HepG2 (cell line): ENCODE data around the gene FLYWCH1. TPM values are rescaled to one million over a fixed set of nuclear protein-coding genes. Genes with fewer than 3 reads are reported as not detected.

Experiments
- ATF7-NPFF ChIP-seq: sonication (generic); formaldehyde crosslinking; IDR thresholded peaks from 2 replicates; pipeline ENCODE4 v1.8.1; 2023; ENCODE audit warnings: mild to moderate bottlenecking, low read depth, missing genetic modification reagents, moderate library complexity
- HOXA5 ChIP-seq: sonication (generic); formaldehyde crosslinking; IDR thresholded peaks from 2 replicates; pipeline ENCODE4 v1.4.0; 2020; ENCODE audit warnings: missing genetic modification reagents
- JDP2 ChIP-seq: sonication (generic); formaldehyde crosslinking; IDR thresholded peaks from 2 replicates; pipeline ENCODE4 v1.8.1; 2022; ENCODE audit warnings: missing genetic modification reagents, borderline replicate concordance
- MXD4 ChIP-seq: IDR thresholded peaks from 2 replicates; pipeline ENCODE4 v1.6.1; 2016; ENCODE audit warnings: mild to moderate bottlenecking, missing biosample characterization, missing genetic modification reagents
- NPAS2 ChIP-seq: sonication (generic); formaldehyde crosslinking; IDR thresholded peaks from 2 replicates; pipeline ENCODE4 v1.8.0; 2022; ENCODE audit warnings: mild to moderate bottlenecking, missing genetic modification reagents, borderline replicate concordance
- SNAPC5 ChIP-seq: sonication (generic); formaldehyde crosslinking; IDR thresholded peaks from 2 replicates; pipeline ENCODE4 v1.8.1; 2023; ENCODE audit warnings: mild to moderate bottlenecking, missing genetic modification reagents, borderline replicate concordance
- ZBTB7B ChIP-seq: sonication (generic); formaldehyde crosslinking; IDR thresholded peaks from 2 replicates; pipeline ENCODE4 v1.4.0; 2020; ENCODE audit warnings: missing genetic modification reagents
- ZNF558 ChIP-seq: sonication (generic); formaldehyde crosslinking; IDR thresholded peaks from 2 replicates; pipeline ENCODE4 v1.9.0; 2022; ENCODE audit warnings: mild to moderate bottlenecking, missing genetic modification reagents, borderline replicate concordance
- ZNF563 ChIP-seq: sonication (generic); formaldehyde crosslinking; IDR thresholded peaks from 2 replicates; pipeline ENCODE4 v1.8.0; 2022; ENCODE audit warnings: mild to moderate bottlenecking, moderate library complexity, missing genetic modification reagents
- ZSCAN20 ChIP-seq: sonication (generic); formaldehyde crosslinking; IDR thresholded peaks from 2 replicates; pipeline ENCODE4 v1.4.0; 2020; ENCODE audit warnings: missing genetic modification reagents, mild to moderate bottlenecking, borderline replicate concordance
- polyA plus RNA-seq, 8 experiments: library from polyadenylated mRNA; depleted of rRNA in 3 of 8; stranded (reverse) in 7 of 8; unstranded in 1 of 8; fragments of >200 nt; fragmentation: Illumina TruSeq in 4 of 8; extraction: Trizol in 4 of 8; gene quantifications; 2 replicates each; pipeline versions ENCODE4 v1.2.1 to v1.2.3, GENCODE V29; 2011 to 2016; ENCODE audit warnings: low read depth in 4 of 8, missing spikeins in 1 of 8, mixed read lengths in 1 of 8; ENCODE audit not compliant: insufficient read depth in 1 of 8
- total RNA-seq, 5 experiments: library from RNA; depleted of rRNA; stranded (reverse); fragments of >200 nt; fragmentation: Illumina TruSeq; extraction: Trizol; gene quantifications; 2 replicates each; pipeline ENCODE4 v1.2.3, GENCODE V29; 2016; ENCODE audit warnings: low read depth in 1 of 5
- TF ChIP-seq, protein P1 (sequence below): sonication (generic); formaldehyde crosslinking; IDR thresholded peaks from 2 replicates; pipeline ENCODE4 v1.4.0; 2020; ENCODE audit warnings: missing genetic modification reagents
- TF ChIP-seq, protein P2 (sequence below): sonication (generic); formaldehyde crosslinking; IDR thresholded peaks from 2 replicates; pipeline ENCODE4 v1.4.0; 2020; ENCODE audit warnings: mild to moderate bottlenecking, low read depth, missing genetic modification reagents
- TF ChIP-seq, protein P3 (sequence below): conservative IDR thresholded peaks from 2 replicates; pipeline ENCODE4 v1.6.1; 2018; ENCODE audit warnings: missing genetic modification reagents
- TF ChIP-seq, protein P4 (sequence below): sonication (generic); formaldehyde crosslinking; IDR thresholded peaks from 2 replicates; pipeline ENCODE4 v1.4.0; 2020; ENCODE audit warnings: mild to moderate bottlenecking, missing genetic modification reagents

FLYWCH1 gene
- total and polyA plus RNA-seq, 2 of the 13 experiments (the other 11 are each of a cell fraction or from before 2014, with no cell fraction given): 7.3 to 12.4 TPM

DNA sequence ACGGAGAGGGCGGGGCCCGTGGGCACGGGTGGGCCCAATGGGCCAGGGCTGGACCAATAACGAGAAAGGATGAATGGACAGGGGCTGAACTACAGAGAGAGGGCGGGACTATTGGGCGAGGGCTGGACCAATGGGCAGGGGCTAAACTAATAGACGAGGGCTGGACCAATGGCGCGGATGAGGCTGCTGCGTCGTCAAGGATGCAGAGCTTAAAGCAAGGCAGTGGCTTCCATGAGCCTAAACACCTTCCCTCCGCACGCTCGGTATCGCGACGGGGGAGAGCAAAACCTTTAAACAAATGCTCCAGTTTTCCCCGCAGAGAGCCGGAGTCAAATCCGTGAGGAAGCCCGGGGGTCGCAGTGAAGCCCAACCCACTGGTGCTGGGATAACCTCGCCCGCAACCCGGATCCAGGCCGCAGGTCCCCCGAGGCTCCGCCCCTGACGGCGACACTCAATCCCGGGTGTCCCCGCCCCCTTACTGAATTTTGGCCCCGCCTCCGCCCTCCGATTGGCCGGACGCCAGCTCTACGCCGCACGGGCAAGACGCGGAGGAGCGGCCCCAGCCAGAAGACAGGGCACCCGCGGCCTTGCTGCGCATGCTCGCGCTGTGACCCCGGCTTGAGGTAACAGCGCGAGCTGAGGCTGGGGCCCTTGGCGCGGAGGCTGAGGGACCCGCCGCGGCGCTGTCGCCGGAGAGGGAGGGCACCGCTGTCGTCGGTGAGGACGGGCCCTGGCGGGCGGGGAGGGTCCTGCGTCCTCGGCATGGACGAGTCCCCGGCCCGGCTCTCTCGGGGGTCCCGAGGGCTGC lies 28.9 kb upstream of the FLYWCH1 start, which contains the start of gene FLYWCH2 (continued):
- TF ChIP-seq, protein P1, sequence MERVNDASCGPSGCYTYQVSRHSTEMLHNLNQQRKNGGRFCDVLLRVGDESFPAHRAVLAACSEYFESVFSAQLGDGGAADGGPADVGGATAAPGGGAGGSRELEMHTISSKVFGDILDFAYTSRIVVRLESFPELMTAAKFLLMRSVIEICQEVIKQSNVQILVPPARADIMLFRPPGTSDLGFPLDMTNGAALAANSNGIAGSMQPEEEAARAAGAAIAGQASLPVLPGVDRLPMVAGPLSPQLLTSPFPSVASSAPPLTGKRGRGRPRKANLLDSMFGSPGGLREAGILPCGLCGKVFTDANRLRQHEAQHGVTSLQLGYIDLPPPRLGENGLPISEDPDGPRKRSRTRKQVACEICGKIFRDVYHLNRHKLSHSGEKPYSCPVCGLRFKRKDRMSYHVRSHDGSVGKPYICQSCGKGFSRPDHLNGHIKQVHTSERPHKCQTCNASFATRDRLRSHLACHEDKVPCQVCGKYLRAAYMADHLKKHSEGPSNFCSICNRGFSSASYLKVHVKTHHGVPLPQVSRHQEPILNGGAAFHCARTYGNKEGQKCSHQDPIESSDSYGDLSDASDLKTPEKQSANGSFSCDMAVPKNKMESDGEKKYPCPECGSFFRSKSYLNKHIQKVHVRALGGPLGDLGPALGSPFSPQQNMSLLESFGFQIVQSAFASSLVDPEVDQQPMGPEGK: peak; percentile 64
- 0 out of 2 replicates have a peak, but pooled peaks have one; percentile 28 for TF ChIP-seq ZSCAN20
- TF ChIP-seq MXD4 (CRISPR knock-in tag): peak; percentile 75
- TF ChIP-seq ZNF563: peak; percentile 89; the same call in 1 of the 2 replicates
- TF ChIP-seq, protein P2, sequence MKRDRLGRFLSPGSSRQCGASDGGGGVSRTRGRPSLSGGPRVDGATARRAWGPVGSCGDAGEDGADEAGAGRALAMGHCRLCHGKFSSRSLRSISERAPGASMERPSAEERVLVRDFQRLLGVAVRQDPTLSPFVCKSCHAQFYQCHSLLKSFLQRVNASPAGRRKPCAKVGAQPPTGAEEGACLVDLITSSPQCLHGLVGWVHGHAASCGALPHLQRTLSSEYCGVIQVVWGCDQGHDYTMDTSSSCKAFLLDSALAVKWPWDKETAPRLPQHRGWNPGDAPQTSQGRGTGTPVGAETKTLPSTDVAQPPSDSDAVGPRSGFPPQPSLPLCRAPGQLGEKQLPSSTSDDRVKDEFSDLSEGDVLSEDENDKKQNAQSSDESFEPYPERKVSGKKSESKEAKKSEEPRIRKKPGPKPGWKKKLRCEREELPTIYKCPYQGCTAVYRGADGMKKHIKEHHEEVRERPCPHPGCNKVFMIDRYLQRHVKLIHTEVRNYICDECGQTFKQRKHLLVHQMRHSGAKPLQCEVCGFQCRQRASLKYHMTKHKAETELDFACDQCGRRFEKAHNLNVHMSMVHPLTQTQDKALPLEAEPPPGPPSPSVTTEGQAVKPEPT: 0 out of 2 replicates have a peak, but pooled peaks have one; percentile 28
- no peak for TF ChIP-seq NPAS2
- TF ChIP-seq, protein P3, sequence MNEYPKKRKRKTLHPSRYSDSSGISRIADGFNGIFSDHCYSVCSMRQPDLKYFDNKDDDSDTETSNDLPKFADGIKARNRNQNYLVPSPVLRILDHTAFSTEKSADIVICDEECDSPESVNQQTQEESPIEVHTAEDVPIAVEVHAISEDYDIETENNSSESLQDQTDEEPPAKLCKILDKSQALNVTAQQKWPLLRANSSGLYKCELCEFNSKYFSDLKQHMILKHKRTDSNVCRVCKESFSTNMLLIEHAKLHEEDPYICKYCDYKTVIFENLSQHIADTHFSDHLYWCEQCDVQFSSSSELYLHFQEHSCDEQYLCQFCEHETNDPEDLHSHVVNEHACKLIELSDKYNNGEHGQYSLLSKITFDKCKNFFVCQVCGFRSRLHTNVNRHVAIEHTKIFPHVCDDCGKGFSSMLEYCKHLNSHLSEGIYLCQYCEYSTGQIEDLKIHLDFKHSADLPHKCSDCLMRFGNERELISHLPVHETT: peak; percentile 65; the same call in 1 of the 2 replicates
- no peak for TF ChIP-seq SNAPC5 (CRISPR knock-in tag)
- TF ChIP-seq ZNF558: no peak
- TF ChIP-seq HOXA5 (CRISPR knock-in tag): 0 out of 2 replicates have a peak, but pooled peaks have one; percentile 57
- no peak for TF ChIP-seq JDP2 (CRISPR knock-in tag)
- TF ChIP-seq ATF7-NPFF (CRISPR knock-in tag): peak; percentile 53; the same call in 1 of the 2 replicates
- peak; percentile 67 for TF ChIP-seq ZBTB7B
- TF ChIP-seq, protein P4, sequence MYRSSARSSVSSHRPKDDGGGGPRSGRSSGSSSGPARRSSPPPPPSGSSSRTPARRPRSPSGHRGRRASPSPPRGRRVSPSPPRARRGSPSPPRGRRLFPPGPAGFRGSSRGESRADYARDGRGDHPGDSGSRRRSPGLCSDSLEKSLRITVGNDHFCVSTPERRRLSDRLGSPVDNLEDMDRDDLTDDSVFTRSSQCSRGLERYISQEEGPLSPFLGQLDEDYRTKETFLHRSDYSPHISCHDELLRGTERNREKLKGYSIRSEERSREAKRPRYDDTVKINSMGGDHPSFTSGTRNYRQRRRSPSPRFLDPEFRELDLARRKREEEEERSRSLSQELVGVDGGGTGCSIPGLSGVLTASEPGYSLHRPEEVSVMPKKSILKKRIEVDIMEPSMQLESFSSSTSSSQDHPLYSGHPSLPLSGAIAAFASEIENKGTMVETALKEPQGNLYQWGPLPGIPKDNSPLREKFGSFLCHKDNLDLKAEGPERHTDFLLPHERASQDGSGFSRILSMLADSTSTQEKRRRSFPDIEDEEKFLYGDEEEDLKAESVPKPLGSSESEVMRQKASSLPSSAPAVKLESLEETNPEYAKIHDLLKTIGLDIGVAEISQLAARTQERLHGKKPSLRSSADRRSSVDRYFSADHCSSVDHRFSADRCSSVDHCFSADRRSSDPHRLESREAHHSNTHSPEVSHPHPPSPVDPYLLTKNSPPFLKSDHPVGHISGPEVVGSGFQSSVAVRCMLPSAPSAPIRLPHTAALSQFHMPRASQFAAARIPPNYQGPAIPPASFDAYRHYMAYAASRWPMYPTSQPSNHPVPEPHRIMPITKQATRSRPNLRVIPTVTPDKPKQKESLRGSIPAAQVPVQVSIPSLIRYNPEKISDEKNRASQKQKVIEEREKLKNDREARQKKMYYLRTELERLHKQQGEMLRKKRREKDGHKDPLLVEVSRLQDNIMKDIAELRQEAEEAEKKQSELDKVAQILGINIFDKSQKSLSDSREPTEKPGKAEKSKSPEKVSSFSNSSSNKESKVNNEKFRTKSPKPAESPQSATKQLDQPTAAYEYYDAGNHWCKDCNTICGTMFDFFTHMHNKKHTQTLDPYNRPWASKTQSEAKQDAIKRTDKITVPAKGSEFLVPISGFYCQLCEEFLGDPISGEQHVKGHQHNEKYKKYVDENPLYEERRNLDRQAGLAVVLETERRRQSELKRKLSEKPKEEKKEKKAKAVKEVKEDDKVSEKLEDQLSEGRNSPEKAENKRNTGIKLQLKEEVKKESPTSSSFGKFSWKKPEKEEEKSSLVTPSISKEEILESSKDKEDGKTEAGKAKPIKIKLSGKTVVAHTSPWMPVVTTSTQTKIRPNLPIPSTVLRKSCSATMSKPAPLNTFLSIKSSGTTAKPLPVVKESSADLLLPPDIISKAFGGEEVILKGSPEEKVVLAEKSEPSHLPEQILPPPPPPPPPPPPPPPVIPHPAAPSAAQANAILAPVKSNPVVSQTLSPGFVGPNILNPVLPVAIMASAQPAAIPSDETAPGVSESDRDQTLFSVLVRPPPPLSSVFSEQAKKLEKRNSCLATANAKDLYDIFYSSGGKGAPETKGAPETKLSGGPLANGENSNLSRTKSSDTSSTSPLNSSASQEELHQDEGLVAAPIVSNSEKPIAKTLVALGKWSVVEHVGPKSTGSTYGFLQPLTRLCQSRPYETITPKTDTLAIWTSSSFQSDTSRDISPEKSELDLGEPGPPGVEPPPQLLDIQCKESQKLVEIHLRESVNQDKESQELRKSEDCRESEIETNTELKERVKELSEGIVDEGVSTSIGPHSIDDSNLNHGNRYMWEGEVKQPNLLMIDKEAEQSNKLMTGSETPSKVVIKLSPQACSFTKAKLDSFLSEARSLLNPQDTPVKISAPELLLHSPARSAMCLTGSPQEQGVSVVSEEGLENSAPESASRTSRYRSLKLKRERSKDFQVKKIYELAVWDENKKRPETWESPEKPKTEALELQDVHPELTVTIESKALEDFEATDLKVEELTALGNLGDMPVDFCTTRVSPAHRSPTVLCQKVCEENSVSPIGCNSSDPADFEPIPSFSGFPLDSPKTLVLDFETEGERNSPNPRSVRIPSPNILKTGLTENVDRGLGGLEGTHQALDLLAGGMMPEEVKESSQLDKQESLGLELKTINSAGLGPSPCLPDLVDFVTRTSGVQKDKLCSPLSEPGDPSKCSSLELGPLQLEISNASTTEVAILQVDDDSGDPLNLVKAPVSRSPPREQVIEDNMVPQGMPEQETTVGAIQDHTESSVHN (CRISPR knock-in tag): 0 out of 2 replicates have a peak, but pooled peaks have one; percentile 23
